ENCODE data around the gene DUSP7. TPM values are rescaled to one million over a fixed set of nuclear protein-coding genes. Genes with fewer than 3 reads are reported as not detected.
A peak's percentile ranks its signal among the peaks of the same experiment; 100 is the strongest.

DUSP7 gene
- total and polyA plus RNA-seq, 9 of the 15 experiments (the other 6 are each of a cell fraction or from before 2014, with no cell fraction given), result 0.45 to 15.8 (median 8.2) TPM

DNA sequence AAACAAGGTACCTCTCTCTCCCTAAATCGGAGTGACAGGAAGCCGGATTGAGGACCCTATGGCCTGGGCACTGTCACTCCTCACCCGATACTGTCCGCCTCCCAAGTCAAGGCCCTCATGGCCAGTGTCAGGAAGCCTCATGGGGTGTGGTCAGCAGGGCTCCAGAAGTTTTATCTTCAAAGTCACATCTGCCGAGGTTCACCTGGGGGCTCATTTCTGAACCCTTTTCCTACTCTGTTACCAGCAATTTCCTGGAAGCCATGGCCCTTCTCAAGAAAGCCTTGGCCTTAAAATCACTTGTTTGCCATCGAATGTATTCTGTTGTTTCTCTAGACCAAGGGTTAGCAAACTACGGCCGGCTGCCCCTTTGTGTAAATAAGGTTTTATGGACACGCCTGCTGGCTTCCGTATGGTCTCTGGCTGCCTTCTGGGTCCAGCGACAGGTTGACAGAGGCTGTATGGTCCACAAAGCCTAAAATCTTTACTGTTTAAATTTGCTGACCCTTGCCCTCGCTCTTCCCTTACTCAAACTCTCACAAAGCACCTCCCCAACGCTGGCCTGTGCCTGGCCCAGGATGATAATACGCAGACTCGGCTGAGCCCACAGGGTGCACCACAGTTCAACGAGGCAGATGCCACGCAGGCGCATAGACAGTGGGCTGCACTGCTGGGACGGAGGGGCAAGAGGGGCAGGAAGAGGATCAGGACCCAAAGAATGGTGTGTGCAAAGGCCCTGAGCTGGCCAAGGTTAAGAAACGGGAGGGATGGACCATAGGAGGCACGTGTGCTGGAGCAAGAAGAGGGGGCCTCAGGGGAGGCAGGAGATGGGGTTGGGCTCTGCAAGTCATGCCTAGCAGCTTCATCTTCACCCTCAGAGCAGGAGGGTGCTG is 24.7 kb upstream of the DUSP7 start (continued):
- TF ChIP-seq, protein P1, sequence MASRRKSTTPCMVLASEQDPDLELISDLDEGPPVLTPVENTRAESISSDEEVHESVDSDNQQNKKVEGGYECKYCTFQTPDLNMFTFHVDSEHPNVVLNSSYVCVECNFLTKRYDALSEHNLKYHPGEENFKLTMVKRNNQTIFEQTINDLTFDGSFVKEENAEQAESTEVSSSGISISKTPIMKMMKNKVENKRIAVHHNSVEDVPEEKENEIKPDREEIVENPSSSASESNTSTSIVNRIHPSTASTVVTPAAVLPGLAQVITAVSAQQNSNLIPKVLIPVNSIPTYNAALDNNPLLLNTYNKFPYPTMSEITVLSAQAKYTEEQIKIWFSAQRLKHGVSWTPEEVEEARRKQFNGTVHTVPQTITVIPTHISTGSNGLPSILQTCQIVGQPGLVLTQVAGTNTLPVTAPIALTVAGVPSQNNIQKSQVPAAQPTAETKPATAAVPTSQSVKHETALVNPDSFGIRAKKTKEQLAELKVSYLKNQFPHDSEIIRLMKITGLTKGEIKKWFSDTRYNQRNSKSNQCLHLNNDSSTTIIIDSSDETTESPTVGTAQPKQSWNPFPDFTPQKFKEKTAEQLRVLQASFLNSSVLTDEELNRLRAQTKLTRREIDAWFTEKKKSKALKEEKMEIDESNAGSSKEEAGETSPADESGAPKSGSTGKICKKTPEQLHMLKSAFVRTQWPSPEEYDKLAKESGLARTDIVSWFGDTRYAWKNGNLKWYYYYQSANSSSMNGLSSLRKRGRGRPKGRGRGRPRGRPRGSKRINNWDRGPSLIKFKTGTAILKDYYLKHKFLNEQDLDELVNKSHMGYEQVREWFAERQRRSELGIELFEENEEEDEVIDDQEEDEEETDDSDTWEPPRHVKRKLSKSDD (conservative IDR thresholded peaks at IDR 0.05; ENCODE audit: low read length), result no peak
- no peak for TF ChIP-seq PBX2 (CRISPR knock-in tag; IDR thresholded peaks at IDR 0.05; ENCODE audit: low read depth)
- no peak for TF ChIP-seq PBX2 (tag; conservative IDR thresholded peaks at IDR 0.05; ENCODE audit: low read depth)
- TF ChIP-seq RAD51 (IDR thresholded peaks at IDR 0.05; ENCODE audit: borderline replicate concordance, low read depth), result no peak
- TF ChIP-seq ZNF696 (CRISPR knock-in tag; conservative IDR thresholded peaks at IDR 0.05), result no peak
- TF ChIP-seq RCOR1 (IDR thresholded peaks at IDR 0.05; ENCODE audit: borderline replicate concordance in 1 of 2, low read depth in 2 of 2, low read length in 2 of 2), result peak in 1 of 2 experiments; percentile 63; a peak in 2 of 4 replicates
- TF ChIP-seq CXXC5 (CRISPR knock-in tag; IDR thresholded peaks at IDR 0.05), result peak; percentile 32
- TF ChIP-seq ZNF592 (IDR thresholded peaks at IDR 0.05), result peak; percentile 66
- TF ChIP-seq, protein P2, sequence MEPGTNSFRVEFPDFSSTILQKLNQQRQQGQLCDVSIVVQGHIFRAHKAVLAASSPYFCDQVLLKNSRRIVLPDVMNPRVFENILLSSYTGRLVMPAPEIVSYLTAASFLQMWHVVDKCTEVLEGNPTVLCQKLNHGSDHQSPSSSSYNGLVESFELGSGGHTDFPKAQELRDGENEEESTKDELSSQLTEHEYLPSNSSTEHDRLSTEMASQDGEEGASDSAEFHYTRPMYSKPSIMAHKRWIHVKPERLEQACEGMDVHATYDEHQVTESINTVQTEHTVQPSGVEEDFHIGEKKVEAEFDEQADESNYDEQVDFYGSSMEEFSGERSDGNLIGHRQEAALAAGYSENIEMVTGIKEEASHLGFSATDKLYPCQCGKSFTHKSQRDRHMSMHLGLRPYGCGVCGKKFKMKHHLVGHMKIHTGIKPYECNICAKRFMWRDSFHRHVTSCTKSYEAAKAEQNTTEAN (CRISPR knock-in tag; IDR thresholded peaks at IDR 0.05), result no peak
- peak; percentile 83 to 85 for TF ChIP-seq NRF1 (conservative IDR thresholded peaks at IDR 0.05 in 1 of 2, IDR thresholded peaks at IDR 0.05 in 1 of 2)
- TF ChIP-seq, protein P3, sequence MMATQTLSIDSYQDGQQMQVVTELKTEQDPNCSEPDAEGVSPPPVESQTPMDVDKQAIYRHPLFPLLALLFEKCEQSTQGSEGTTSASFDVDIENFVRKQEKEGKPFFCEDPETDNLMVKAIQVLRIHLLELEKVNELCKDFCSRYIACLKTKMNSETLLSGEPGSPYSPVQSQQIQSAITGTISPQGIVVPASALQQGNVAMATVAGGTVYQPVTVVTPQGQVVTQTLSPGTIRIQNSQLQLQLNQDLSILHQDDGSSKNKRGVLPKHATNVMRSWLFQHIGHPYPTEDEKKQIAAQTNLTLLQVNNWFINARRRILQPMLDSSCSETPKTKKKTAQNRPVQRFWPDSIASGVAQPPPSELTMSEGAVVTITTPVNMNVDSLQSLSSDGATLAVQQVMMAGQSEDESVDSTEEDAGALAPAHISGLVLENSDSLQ (IDR thresholded peaks at IDR 0.05), result peak; percentile 64; the same call in 1 of the 2 replicates
- peak; percentile 59; the same call in 1 of the 2 replicates for TF ChIP-seq NR2C1 (IDR thresholded peaks at IDR 0.05)
- TF ChIP-seq NR2C1 (tag; IDR thresholded peaks at IDR 0.05), result no peak
- peak; percentile 20; the same call in 1 of the 2 replicates for TF ChIP-seq CTBP1 (IDR thresholded peaks at IDR 0.05; ENCODE audit: borderline replicate concordance)
- TF ChIP-seq ZEB2 (IDR thresholded peaks at IDR 0.05), result peak; percentile 59; the same call in 1 of the 2 replicates
